ENCODE results near the gene CHRNA9.
A peak's percentile ranks its signal among the peaks of the same experiment; 100 is the strongest.

The CHRNA9 gene

DNA sequence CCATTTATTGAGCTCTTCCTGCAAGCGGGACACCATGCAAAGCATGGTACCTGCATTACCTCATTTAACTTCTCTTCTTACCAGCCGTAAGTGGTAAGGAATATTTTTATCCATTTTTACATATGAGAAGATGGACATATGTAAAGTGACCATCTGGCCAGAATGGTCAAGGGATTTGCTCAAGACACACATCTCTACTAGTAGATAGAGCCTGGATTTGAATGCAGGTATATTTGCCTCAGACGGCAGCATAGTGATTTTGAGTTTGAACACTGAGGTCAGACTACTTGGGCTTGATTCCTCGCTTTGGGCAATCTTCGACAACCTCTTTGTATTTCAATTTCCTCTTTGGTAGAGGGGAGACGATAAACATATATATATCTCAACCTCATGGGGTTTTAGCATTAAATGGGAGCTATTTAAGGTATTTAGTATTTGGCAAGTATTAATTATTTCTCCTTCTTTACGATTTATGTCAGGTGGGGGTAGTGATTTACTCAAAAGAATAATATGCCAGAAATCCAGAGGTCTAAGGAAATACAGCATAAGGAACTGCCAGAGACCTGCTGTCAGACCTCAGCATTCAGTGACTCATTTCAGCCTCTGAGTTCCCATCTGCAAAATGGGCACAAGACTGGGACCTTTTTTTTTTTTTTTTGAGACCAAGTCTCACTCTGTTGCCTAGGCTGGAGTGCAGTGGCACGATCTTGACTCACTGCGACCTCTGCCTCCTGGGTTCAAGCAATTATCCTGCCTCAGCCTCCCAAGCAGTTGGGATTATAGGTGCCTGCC, 34.6 kb upstream of the CHRNA9 start:
- no peaks in the 10 kb centered on the region for H4K20me1 ChIP-seq (ENCODE audit: low read depth, low read length)

GRCh38 chr4:40301603-40302002, 33.5 kb upstream of the CHRNA9 start:
- Histone ChIP-seq H2AFZ (ENCODE audit: low read depth, low read length, severe bottlenecking) (no peak overlapping the region), H3K27me3 (ENCODE audit: low read length) (no peaks in the 10 kb centered on the region), H3K9me2 (replicated peaks; ENCODE audit: insufficient read depth, low read length) (no peaks in the 10 kb centered on the region), H3K4me2 (ENCODE audit: low read depth, low read length, poor library complexity, severe bottlenecking) (peak overlapping the region; percentile 93), H3K27ac (ENCODE audit: low read depth, low read length) (peak overlapping the region; percentile 99), H3K36me3 (ENCODE audit: low read length) (no peaks in the 10 kb centered on the region), H3K9ac (ENCODE audit: low read length) (peak overlapping the region; percentile 59), H3K79me2 (ENCODE audit: insufficient read depth, low read length) (no peaks in the 10 kb centered on the region), H4K20me1 (ENCODE audit: low read depth, low read length) (no peaks in the 10 kb centered on the region), H3F3A (ENCODE audit: insufficient read depth) (peaks cover 64% of the 10 kb centered on the region), H3K9me3 (ENCODE audit: insufficient read depth, low read length) (no peaks in the 10 kb centered on the region), H3K4me3 (ENCODE audit: insufficient read depth, low read length, poor library complexity, severe bottlenecking) (no peak overlapping the region)
- no peak for TF ChIP-seq EZH2phosphoT487 (conservative IDR thresholded peaks at IDR 0.05; ENCODE audit: low read length)
- TF ChIP-seq, protein P1, sequence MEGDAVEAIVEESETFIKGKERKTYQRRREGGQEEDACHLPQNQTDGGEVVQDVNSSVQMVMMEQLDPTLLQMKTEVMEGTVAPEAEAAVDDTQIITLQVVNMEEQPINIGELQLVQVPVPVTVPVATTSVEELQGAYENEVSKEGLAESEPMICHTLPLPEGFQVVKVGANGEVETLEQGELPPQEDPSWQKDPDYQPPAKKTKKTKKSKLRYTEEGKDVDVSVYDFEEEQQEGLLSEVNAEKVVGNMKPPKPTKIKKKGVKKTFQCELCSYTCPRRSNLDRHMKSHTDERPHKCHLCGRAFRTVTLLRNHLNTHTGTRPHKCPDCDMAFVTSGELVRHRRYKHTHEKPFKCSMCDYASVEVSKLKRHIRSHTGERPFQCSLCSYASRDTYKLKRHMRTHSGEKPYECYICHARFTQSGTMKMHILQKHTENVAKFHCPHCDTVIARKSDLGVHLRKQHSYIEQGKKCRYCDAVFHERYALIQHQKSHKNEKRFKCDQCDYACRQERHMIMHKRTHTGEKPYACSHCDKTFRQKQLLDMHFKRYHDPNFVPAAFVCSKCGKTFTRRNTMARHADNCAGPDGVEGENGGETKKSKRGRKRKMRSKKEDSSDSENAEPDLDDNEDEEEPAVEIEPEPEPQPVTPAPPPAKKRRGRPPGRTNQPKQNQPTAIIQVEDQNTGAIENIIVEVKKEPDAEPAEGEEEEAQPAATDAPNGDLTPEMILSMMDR (IDR thresholded peaks at IDR 0.05; ENCODE audit: insufficient read depth, low read length, poor library complexity, severe bottlenecking): no peak

More for the DNA sequence above, 34.6 kb upstream of the CHRNA9 start:
- Histone ChIP-seq H3K4me2 (ENCODE audit: low read depth, low read length, poor library complexity, severe bottlenecking) (peak overlapping the region; percentile 74), H3K27me3 (ENCODE audit: low read length) (no peaks in the 10 kb centered on the region), H3K9me2 (replicated peaks; ENCODE audit: insufficient read depth, low read length) (no peaks in the 10 kb centered on the region), H3F3A (ENCODE audit: insufficient read depth) (peaks cover 53% of the 10 kb centered on the region), H3K9ac (ENCODE audit: low read length) (peak overlapping the region; percentile 59), H3K79me2 (ENCODE audit: insufficient read depth, low read length) (no peaks in the 10 kb centered on the region), H3K4me3 (ENCODE audit: insufficient read depth, low read length, poor library complexity, severe bottlenecking) (no peak overlapping the region), H3K36me3 (ENCODE audit: low read length) (no peaks in the 10 kb centered on the region), H3K27ac (ENCODE audit: low read depth, low read length) (peak overlapping the region; percentile 99), H2AFZ (ENCODE audit: low read depth, low read length, severe bottlenecking) (peak overlapping the region; percentile 21), H3K9me3 (ENCODE audit: insufficient read depth, low read length) (no peaks in the 10 kb centered on the region)
- TF ChIP-seq, protein P1 (IDR thresholded peaks at IDR 0.05; ENCODE audit: insufficient read depth, low read length, poor library complexity, severe bottlenecking): no peak
- TF ChIP-seq EZH2phosphoT487 (conservative IDR thresholded peaks at IDR 0.05; ENCODE audit: low read length): no peak

DNA sequence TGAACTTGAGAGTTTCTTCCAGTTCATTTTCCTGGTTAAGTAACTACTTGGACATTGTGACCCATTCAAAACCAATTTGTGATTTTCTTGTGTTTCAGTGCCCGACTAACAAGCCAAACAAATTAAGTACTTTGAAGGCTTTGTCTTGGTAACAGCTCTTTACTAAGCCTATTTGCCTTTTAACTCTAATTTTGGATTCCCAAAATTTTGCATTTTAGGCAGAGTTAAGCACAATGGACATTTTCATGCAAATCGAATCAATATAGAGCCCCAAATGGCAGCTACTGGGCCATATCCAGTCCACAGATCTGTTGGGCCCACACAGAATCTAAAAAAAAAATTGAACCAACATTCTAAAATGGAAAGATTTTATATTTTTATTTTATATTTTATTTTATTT, 31.4 kb upstream of the CHRNA9 start:
- Histone ChIP-seq H3K27ac (ENCODE audit: low read depth, low read length) (peak overlapping the region; percentile 99), H3K9me3 (ENCODE audit: insufficient read depth, low read length) (no peaks in the 10 kb centered on the region), H3K4me3 (ENCODE audit: insufficient read depth, low read length, poor library complexity, severe bottlenecking) (peak overlapping the region; percentile 34), H3K27me3 (ENCODE audit: low read length) (no peaks in the 10 kb centered on the region), H3K9me2 (replicated peaks; ENCODE audit: insufficient read depth, low read length) (no peaks in the 10 kb centered on the region), H3K79me2 (ENCODE audit: insufficient read depth, low read length) (no peaks in the 10 kb centered on the region), H3K9ac (ENCODE audit: low read length) (peak overlapping the region; percentile 22; the same call in 1 of the 2 replicates), H3K36me3 (ENCODE audit: low read length) (no peaks in the 10 kb centered on the region), H2AFZ (ENCODE audit: low read depth, low read length, severe bottlenecking) (no peak overlapping the region), H3K4me2 (ENCODE audit: low read depth, low read length, poor library complexity, severe bottlenecking) (peak overlapping the region; percentile 53), H4K20me1 (ENCODE audit: low read depth, low read length) (no peaks in the 10 kb centered on the region), H3F3A (ENCODE audit: insufficient read depth) (peaks cover 85% of the 10 kb centered on the region)
- no peak for TF ChIP-seq EZH2phosphoT487 (conservative IDR thresholded peaks at IDR 0.05; ENCODE audit: low read length)
